Astrocyte (in vitro differentiated cells and primary cell): Measurements from ENCODE around the gene MAPK10.

Experiments used
- EZH2 ChIP-seq: IDR thresholded peaks from 2 replicates; pipeline ENCODE4 v1.6.1; 2012; ENCODE audit warnings: mild to moderate bottlenecking, low read length, inconsistent platforms; ENCODE audit not compliant: insufficient read depth
- TF ChIP-seq, protein P1 (sequence below): IDR thresholded peaks from 2 replicates; pipeline ENCODE4 v1.5.1; 2011; ENCODE audit warnings: low read depth, mild to moderate bottlenecking, inconsistent platforms, low read length, moderate library complexity; ENCODE audit not compliant: insufficient read depth

- TF ChIP-seq, protein P1, sequence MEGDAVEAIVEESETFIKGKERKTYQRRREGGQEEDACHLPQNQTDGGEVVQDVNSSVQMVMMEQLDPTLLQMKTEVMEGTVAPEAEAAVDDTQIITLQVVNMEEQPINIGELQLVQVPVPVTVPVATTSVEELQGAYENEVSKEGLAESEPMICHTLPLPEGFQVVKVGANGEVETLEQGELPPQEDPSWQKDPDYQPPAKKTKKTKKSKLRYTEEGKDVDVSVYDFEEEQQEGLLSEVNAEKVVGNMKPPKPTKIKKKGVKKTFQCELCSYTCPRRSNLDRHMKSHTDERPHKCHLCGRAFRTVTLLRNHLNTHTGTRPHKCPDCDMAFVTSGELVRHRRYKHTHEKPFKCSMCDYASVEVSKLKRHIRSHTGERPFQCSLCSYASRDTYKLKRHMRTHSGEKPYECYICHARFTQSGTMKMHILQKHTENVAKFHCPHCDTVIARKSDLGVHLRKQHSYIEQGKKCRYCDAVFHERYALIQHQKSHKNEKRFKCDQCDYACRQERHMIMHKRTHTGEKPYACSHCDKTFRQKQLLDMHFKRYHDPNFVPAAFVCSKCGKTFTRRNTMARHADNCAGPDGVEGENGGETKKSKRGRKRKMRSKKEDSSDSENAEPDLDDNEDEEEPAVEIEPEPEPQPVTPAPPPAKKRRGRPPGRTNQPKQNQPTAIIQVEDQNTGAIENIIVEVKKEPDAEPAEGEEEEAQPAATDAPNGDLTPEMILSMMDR, result no peak
- no peak for TF ChIP-seq EZH2
Measured at GRCh38 chr4:86242677-86243076, 117.2 kb downstream of the MAPK10 start.
